Ascending aorta (tissue), 2 donors: ENCODE results near the gene THADA. TPM values are rescaled to one million over a fixed set of nuclear protein-coding genes. Genes with fewer than 3 reads are reported as not detected.

ENCODE experiments used
- DNase-seq, 2 donors: peaks; one replicate each; pipeline ENCODE4 v3.0.0-alpha.2; 2019; ENCODE audit warnings: low spot score in 2 of 2
- H3K27ac ChIP-seq, 2 donors: fragments of 200-600 bp; sonication (generic); one replicate each; pipeline ENCODE4 v1.5.1; 2016 to 2017; ENCODE audit warnings: mild to moderate bottlenecking in 1 of 2
- H3K27me3 ChIP-seq: fragments of 200-600 bp; sonication (generic); one replicate; pipeline ENCODE4 v1.5.1; 2017
- H3K36me3 ChIP-seq, 2 donors: fragments of 200-600 bp; sonication (generic); one replicate each; pipeline ENCODE4 v1.5.1; 2016
- H3K4me1 ChIP-seq, 2 donors: fragments of 200-600 bp; sonication (generic); one replicate each; pipeline ENCODE4 v1.5.1; 2016 to 2017; ENCODE audit warnings: mild to moderate bottlenecking in 1 of 2
- H3K4me3 ChIP-seq, 2 donors: fragments of 200-600 bp; sonication (generic); one replicate each; pipeline ENCODE4 v1.5.1; 2016 to 2017; ENCODE audit warnings: mild to moderate bottlenecking in 1 of 2
- H3K9me3 ChIP-seq, 2 donors: fragments of 200-600 bp; sonication (generic); one replicate each; pipeline ENCODE4 v1.5.1; 2016
- intact Hi-C: fragments of 100-400 bp; cut with DNase I; formaldehyde crosslinking; loops from one replicate; pipeline ENCODE4 v1.15.1; 2023
- total RNA-seq: library from RNA; depleted of rRNA; stranded (reverse); fragments of >200 nt; gene quantifications from one replicate; pipeline ENCODE4 v1.1.0, GENCODE V29; 2016
- TF ChIP-seq, protein P1 (sequence below), 3 experiments: fragments of 200-600 bp in 2 of 3; fragments of 450-650 bp in 1 of 3; sonication (generic) in 2 of 3; IDR thresholded peaks; one replicate each; pipeline ENCODE4 v1.5.1; 2016 to 2019; ENCODE audit warnings: antibody characterized with exemption in 3 of 3, mild to moderate bottlenecking in 1 of 3, moderate library complexity in 1 of 3

The THADA gene
- total RNA-seq, 1 donor from 2014 or later = 27.4 TPM

DNA sequence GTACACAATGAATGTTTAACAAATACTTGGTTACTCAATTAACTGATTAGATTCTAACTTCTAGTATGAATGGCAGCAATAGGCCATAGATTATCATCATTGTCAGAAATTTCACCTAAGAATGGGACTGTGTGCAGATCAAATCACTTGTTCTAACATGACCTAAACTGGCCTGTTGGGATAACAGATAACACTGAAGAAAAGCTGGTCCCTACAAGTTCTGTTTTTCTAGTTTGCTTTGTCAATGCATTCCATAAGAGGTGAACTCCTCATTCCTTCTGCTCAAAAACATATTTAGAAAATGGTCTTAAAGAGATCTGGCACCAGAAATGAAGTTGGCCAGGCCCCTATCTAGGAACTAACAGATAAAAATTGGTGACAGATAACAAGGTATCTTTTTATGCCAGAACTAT lies 175.4 kb downstream of the THADA start:
- Histone ChIP-seq H3K4me1 (peaks cover 2 to 58% of the 10 kb centered on the region in 2 donors), H3K4me3 (no peak overlapping the region), H3K36me3 (no peaks in the 10 kb centered on the region), H3K27ac (peak overlapping the region; percentile 15 to 26), H3K27me3 (no peaks in the 10 kb centered on the region), H3K9me3 (no peaks in the 10 kb centered on the region)
- TF ChIP-seq, protein P1, sequence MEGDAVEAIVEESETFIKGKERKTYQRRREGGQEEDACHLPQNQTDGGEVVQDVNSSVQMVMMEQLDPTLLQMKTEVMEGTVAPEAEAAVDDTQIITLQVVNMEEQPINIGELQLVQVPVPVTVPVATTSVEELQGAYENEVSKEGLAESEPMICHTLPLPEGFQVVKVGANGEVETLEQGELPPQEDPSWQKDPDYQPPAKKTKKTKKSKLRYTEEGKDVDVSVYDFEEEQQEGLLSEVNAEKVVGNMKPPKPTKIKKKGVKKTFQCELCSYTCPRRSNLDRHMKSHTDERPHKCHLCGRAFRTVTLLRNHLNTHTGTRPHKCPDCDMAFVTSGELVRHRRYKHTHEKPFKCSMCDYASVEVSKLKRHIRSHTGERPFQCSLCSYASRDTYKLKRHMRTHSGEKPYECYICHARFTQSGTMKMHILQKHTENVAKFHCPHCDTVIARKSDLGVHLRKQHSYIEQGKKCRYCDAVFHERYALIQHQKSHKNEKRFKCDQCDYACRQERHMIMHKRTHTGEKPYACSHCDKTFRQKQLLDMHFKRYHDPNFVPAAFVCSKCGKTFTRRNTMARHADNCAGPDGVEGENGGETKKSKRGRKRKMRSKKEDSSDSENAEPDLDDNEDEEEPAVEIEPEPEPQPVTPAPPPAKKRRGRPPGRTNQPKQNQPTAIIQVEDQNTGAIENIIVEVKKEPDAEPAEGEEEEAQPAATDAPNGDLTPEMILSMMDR (IDR thresholded peaks at IDR 0.05) = no peak
- intact Hi-C loops = no loop called here
- DNase-seq = no peak

DNA sequence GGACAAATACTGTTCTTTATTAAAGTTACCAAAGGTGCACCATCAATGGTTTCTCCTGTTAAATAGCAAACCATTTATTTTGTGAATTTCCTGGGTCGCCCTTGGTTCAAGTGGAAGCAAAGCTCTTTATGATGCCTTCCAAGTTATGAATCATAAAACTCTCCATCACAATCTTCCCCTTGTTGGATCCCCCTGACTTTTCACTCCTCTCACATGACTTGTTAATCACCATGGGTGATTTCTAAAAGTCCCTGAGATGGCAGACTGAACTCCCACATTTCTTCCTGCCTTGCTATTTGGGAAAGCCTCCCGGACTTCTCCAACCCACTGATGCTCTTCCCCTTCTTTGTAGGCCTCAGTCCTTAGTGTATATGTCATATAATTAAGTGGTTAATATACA lies 176.0 kb downstream of the THADA start:
- TF ChIP-seq, protein P1 (IDR thresholded peaks at IDR 0.05) = no peak
- Histone ChIP-seq H3K9me3 (no peaks in the 10 kb centered on the region), H3K27ac (peak overlapping the region; percentile 15 to 26), H3K4me3 (no peak overlapping the region), H3K27me3 (no peaks in the 10 kb centered on the region), H3K4me1 (peaks cover 6 to 58% of the 10 kb centered on the region in 2 donors), H3K36me3 (no peaks in the 10 kb centered on the region)
- intact Hi-C loops = no loop called here
- DNase-seq = no peak

DNA sequence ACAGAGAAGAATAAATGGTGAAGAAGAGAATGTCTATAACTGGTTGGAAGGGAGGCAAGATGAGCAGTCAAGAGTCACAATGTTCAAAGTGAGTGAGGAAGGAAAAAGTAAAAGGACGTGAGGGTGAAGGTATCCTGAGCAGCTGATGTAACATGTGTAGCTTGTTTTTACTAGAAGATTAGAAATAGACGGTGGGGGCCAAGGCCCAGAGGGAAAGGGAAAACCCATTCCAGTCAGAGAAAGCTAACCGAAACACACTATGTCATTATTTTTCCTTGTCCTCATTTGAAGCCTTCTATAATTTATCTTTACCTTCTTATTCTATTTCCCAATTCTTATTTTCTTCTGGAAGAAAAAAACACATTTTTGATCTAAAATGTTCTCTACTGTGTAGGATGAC lies 176.6 kb downstream of the THADA start:
- no peak overlapping the region for H3K4me3 ChIP-seq
- H3K27me3 ChIP-seq = no peaks in the 10 kb centered on the region
- H3K27ac ChIP-seq = peak overlapping the region; percentile 16 to 43
- DNase-seq = no peak
- H3K9me3 ChIP-seq = no peaks in the 10 kb centered on the region
- H3K36me3 ChIP-seq = no peaks in the 10 kb centered on the region
- TF ChIP-seq, protein P1 (IDR thresholded peaks at IDR 0.05) = no peak
- H3K4me1 ChIP-seq = peaks cover 6 to 59% of the 10 kb centered on the region in 2 donors
- intact Hi-C loops = no loop called here

DNA sequence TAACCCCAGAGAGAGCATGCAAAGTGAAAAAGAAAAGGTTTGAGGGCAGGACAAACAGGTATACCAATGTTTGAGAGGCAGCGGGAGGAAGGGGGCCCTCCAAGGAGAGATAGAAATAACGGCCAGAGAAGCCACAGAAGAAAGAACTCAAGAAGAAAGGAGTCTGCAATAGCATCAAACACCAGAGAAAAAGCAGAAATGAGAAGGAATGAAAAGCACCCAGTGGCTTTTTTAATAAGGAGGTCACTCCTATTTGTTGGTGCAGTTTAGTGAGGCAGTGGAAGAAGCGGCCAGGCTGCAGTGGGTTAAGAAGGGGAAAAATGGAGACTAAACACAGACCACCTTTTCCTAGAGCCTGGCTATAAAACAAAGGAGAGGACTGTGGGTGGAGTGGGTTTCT lies 177.2 kb downstream of the THADA start:
- H3K27me3 ChIP-seq = no peaks in the 10 kb centered on the region
- H3K9me3 ChIP-seq = no peaks in the 10 kb centered on the region
- no peak for DNase-seq
- no peaks in the 10 kb centered on the region for H3K36me3 ChIP-seq
- H3K4me1 ChIP-seq = peaks cover 6 to 61% of the 10 kb centered on the region in 2 donors
- TF ChIP-seq, protein P1 (IDR thresholded peaks at IDR 0.05) = no peak
- intact Hi-C loops = no loop called here
- peak overlapping the region; percentile 16 to 43 for H3K27ac ChIP-seq
- H3K4me3 ChIP-seq = no peak overlapping the region

DNA sequence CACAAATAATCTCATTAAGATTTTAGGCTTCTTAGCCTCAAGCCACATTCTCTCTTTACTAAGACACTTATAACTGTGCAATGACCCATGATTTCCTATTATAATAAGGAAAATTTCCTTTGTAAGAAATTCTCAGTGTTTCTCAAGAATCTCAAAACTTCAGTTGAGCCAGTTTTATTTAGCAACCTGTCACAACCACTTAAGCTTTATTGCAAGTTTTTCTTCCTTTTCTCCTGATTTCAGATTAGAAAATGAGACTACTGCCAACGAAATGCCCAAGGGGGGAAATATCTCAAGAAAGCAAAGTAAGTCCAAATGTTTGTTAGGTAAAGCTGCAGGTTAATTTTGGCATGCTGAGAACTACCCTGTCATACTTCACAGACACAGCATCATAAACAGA lies 178.5 kb downstream of the THADA start:
- H3K27ac ChIP-seq = peak overlapping the region in 1 of 2 donors; percentile 11

More for the DNA sequence above, 178.5 kb downstream of the THADA start:
- H3K27me3 ChIP-seq = no peaks in the 10 kb centered on the region
- H3K4me1 ChIP-seq = peaks cover 6 to 73% of the 10 kb centered on the region in 2 donors
- intact Hi-C loops = no loop called here
- H3K4me3 ChIP-seq = no peak overlapping the region
- no peak for DNase-seq
- no peaks in the 10 kb centered on the region for H3K9me3 ChIP-seq
- no peaks in the 10 kb centered on the region for H3K36me3 ChIP-seq
- TF ChIP-seq, protein P1 (IDR thresholded peaks at IDR 0.05) = no peak
